MG63 (cell line): Measurements from ENCODE around the gene SPDYE16. TPM values are rescaled to one million over a fixed set of nuclear protein-coding genes. Genes with fewer than 3 reads are reported as not detected.
"Not testable (repeated sequence)": the region's sequence is repeated elsewhere in the genome, so short reads cannot be mapped to it uniquely, and the experiment has no call there.

Source experiments
- DNase-seq: peaks from one replicate; pipeline ENCODE4 v3.0.0-alpha.2; 2020
- H3K27me3 ChIP-seq: fragments of 250-450 bp; sonication (Bioruptor Pico); 2 replicates; pipeline ENCODE4 v1.5.1; 2020; ENCODE audit warnings: mild to moderate bottlenecking, moderate library complexity
- H3K36me3 ChIP-seq: fragments of 250-450 bp; sonication (Bioruptor Pico); 2 replicates; pipeline ENCODE4 v1.5.1; 2020; ENCODE audit warnings: mild to moderate bottlenecking, moderate library complexity
- H3K4me3 ChIP-seq: fragments of 250-450 bp; sonication (Bioruptor Pico); 2 replicates; pipeline ENCODE4 v1.5.1; 2020; ENCODE audit warnings: mild to moderate bottlenecking, moderate library complexity
- H3K9me3 ChIP-seq: fragments of 250-450 bp; sonication (Bioruptor Pico); 2 replicates; pipeline ENCODE4 v1.5.1; 2020; ENCODE audit warnings: mild to moderate bottlenecking, moderate library complexity
- total RNA-seq: library from RNA; depleted of rRNA; stranded (reverse); fragments of >200 nt; shearing (Covaris generic); gene quantifications from 2 replicates; pipeline ENCODE4 v1.2.3, GENCODE V29; 2014; ENCODE audit warnings: low replicate concordance; rRNA removed

SPDYE16 gene
- total RNA-seq, 1 experiment from 2014 or later = not detected

- not testable (repeated sequence) for H3K27me3 ChIP-seq, DNase-seq, H3K4me3 ChIP-seq, H3K36me3 ChIP-seq, H3K9me3 ChIP-seq
These were observed 47.4 kb downstream of the SPDYE16 start for GRCh38 chr7:76495717-76496116.

DNA sequence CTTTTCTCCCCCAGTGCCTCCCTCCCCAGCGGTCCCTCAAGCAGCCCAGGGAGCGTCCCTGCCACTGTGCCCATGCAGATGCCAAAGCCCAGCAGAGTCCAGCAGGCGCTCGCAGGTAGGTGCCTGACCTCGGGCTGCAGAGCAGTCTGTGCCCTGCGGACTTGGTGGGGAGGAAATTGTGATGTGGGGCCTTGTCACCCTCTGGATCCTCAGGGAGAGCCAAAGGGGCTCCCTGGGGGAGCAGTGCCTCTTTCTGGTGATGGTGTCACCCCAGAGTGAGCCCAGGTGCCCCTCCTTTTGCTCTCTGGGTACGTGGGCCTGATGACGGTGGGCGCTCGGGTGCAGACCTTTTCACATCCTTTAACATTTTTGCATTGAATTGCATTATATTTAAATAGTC is 51.0 kb downstream of the SPDYE16 start:
- not testable (repeated sequence) for H3K27me3 ChIP-seq, H3K9me3 ChIP-seq, H3K36me3 ChIP-seq, DNase-seq, H3K4me3 ChIP-seq

DNA sequence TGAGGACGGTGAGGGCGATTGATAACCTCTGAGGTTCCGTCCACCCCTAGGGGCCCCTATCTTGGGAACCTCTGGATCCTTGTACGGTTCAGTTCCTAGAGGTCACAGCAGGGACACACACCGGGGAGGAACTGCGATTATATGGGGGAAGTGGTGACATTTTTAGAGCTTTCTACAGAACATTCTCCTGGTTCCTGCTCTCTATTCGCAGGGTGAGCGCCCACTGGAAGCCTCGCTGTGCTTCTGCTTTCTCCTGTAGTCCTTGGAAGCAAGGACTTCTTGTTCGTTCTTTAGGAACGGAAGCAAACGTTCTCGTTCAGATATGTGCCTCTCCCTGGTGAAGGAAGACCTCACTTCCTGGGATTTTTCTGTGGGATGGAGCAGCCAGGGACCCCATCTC is 55.1 kb downstream of the SPDYE16 start:
- not testable (repeated sequence) for H3K27me3 ChIP-seq, H3K36me3 ChIP-seq, H3K9me3 ChIP-seq, DNase-seq, H3K4me3 ChIP-seq

DNA sequence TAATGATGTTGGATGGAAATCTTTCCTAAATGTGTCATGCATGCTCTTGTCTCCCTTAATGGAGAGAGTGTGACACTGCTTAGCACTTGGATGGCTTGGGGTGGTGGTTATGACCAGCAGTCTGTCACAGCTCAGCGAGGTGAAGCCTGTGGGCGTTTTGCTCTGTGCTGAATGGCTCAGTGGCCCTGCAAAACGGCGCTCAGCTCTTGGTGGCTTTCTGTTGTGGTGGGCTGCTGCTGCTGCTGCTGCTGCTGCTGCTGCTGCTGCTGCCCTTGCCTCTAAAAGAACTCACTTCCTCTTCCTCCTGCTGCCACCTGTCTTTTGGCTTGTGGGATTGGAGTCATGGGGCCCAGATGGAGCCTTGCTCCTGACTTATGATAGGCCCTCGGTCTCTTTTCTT is 56.5 kb downstream of the SPDYE16 start:
- H3K4me3 ChIP-seq = not testable (repeated sequence)

GRCh38 chr7:76485822-76486610 is 57.1 kb downstream of the SPDYE16 start:
- not testable (repeated sequence) for H3K27me3 ChIP-seq, DNase-seq, H3K36me3 ChIP-seq, H3K9me3 ChIP-seq, H3K4me3 ChIP-seq

More for the DNA sequence above, 56.5 kb downstream of the SPDYE16 start:
- H3K27me3 ChIP-seq, H3K36me3 ChIP-seq, H3K9me3 ChIP-seq, DNase-seq: not testable (repeated sequence)

DNA sequence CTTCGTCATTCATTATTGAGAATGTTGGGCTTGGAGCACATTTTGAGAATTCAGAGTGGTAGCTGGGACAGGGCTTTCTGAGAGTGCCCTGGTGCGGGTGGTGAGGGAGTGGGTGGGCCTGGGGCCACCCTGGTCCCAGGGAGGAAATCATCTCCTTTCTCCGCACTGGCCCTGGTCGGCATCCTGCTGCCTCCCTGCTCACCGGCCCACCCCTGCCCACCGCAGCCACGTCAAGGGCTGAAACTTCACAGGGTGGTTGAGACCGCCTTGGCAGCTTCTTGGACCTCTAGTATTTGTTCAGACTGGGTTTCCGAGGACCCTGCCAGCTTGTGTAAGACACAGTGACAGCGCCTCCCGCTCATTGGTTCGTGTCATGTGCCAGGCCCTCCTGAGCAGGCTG is 58.6 kb downstream of the SPDYE16 start:
- not testable (repeated sequence) for H3K9me3 ChIP-seq, DNase-seq, H3K4me3 ChIP-seq, H3K27me3 ChIP-seq, H3K36me3 ChIP-seq

DNA sequence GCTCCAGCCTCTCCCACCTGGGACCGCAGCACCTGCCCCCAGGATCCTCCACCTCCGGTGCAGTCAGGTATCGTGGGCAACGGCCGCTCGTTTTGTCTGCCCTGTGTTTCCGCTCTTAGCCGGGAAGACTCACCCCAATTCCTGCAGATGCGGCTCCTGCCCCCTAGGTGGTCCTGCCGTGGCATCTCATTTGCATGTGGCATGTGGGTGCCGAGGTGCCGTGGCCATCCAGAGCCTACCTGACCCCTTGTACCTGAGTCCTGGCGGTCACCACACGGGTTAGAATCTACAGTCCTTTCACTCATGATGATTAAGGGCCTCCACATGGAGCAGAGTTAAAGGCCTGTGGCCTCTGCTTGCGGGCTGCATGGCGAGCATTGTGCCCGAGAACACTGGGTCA is 60.0 kb downstream of the SPDYE16 start:
- H3K4me3 ChIP-seq, H3K27me3 ChIP-seq, H3K9me3 ChIP-seq, DNase-seq, H3K36me3 ChIP-seq: not testable (repeated sequence)

DNA sequence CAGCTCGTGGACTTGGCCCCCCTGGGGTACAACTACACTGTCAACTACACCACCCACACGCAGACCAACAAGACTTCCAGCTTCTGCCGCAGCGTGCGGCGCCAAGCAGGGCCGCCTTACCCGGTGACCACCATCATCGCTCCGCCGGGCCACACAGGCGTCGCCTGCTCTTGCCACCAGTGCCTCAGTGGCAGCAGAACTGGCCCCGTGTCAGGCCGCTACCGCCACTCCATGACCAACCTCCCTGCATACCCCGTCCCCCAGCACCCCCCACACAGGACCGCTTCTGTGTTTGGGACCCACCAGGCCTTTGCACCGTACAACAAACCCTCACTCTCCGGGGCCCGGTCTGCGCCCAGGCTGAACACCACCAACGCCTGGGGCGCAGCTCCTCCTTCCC is 60.4 kb downstream of the SPDYE16 start:
- not testable (repeated sequence) for H3K36me3 ChIP-seq, H3K4me3 ChIP-seq, H3K9me3 ChIP-seq, H3K27me3 ChIP-seq, DNase-seq

Other genes with a start within 250 kb of the SPDYE16 start
- gene HSPB1, start 240.6 kb downstream of the SPDYE16 start, total RNA-seq = 68.7 and 72.8 TPM in 2 replicates
- gene YWHAG, start 184.3 kb downstream of the SPDYE16 start, total RNA-seq = 74.2 and 95.2 TPM in 2 replicates
- not detected in 2 replicates for gene SSC4D, start 133.6 kb downstream of the SPDYE16 start, total RNA-seq
- 0.44 and 1.7 TPM in 2 replicates for gene ZP3, start 118.3 kb downstream of the SPDYE16 start, total RNA-seq
- 1.2 and 8.0 TPM in 2 replicates for gene DTX2, start 81.6 kb downstream of the SPDYE16 start, total RNA-seq
- not detected in 2 replicates for gene UPK3B, start 32.7 kb downstream of the SPDYE16 start, total RNA-seq
- gene POMZP3, start 84.0 kb upstream of the SPDYE16 start, total RNA-seq = 0.23 TPM in 1 of 2 replicates, not detected in the other